A549 treated with CORT108297 at 1 μM for 4 hours (cell line): ENCODE data around the gene RPRD2. TPM values are rescaled to one million over a fixed set of nuclear protein-coding genes. Genes with fewer than 3 reads are reported as not detected.

ENCODE experiments used
- total RNA-seq: library from RNA; stranded (reverse); fragments of 200-300 nt; extraction: Qiagen RNA extraction; gene quantifications from 5 replicates; pipeline ENCODE4 v1.2.3, GENCODE V29; 2022

RPRD2 gene
- total RNA-seq, result 13.6 to 15.5 TPM (median 14.2 TPM) in 5 replicates

DNA sequence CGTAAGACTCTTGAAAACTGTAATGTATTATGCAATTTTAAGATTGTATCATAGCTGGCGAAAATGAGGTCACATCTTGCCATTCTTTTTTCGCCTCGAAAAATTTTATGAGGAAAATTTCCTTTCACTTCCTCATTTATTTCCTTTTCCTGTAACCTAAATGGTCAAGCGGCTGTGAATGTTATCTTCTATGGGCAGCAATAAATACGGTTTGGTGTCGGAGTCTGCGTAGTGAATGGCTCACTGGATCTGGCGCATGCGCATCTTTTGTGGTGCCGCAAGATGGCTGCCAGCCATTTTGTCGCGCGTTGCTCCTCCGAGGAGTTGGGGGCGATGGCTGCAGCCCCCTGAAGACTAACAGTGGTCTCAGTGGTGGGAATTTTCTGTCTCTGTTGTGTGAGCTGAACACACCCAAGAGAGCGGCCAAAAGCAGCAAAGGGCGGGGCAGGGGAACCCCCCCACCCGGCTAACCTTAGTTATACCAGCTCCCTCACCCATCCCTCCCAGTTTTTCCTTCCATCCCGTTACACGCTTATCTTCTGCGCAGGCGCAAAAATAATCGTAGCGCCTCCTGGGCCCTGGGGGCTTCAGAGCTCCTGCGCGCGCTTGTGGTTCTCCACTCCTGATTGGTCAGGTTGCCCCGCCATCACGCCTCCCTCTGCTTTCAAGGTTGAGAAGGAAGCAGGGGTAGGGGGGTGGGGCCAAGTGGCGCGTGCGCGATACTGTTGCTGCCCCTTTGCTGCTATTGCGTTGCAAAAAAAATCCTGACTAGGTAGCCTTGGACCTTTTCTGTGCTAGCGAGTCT lies at the start of gene RPRD2:
TSS of gene RPRD2 (plus strand) at position 722 of the 805 bp plus-strand sequence. CDS start 568 bp downstream, outside the sequence.

GRCh38 chr1:150486966-150487762 lies 123.2 kb downstream of the RPRD2 start, which contains the start of gene TARS2:
TARS2 (plus strand) TSS chr1:150487419; CDS start chr1:150487451, 32 bp downstream.

GRCh38 chr1:150507912-150508864 lies 144.2 kb downstream of the RPRD2 start, which contains the start of gene ECM1:
ECM1 (plus strand) TSS chr1:150508109; CDS start chr1:150508210, 101 bp downstream.

GRCh38 chr1:150515328-150516049 lies 151.5 kb downstream of the RPRD2 start, which contains the start of gene FALEC:
FALEC (plus strand) TSS chr1:150515752.

Other genes with a start within 250 kb of the RPRD2 start
- gene PLEKHO1, start 214.2 kb upstream of the RPRD2 start, total RNA-seq, result 8.0 to 10.9 TPM (median 9.4 TPM) in 5 replicates
- 37.3 to 68.4 TPM (median 43.6 TPM) in 5 replicates for gene ANP32E, start 128.0 kb upstream of the RPRD2 start, total RNA-seq
- not detected in 5 replicates for gene CA14, start 106.4 kb upstream of the RPRD2 start, total RNA-seq
- gene APH1A, start 95.1 kb upstream of the RPRD2 start, total RNA-seq, result 129 to 145 TPM (median 140 TPM) in 5 replicates
- gene C1orf54, start 91.4 kb upstream of the RPRD2 start, total RNA-seq, result 0.12 to 0.38 TPM (median 0.22 TPM) in 5 replicates
- 0.63 to 0.86 TPM (median 0.74 TPM) in 5 replicates for gene CIART, start 81.6 kb upstream of the RPRD2 start, total RNA-seq
- 82.0 to 83.5 TPM (median 82.3 TPM) in 5 replicates for gene MRPS21, start 70.3 kb upstream of the RPRD2 start, total RNA-seq
- 52.4 to 65.2 TPM (median 57.0 TPM) in 5 replicates for gene PRPF3, start 42.6 kb upstream of the RPRD2 start, total RNA-seq
- gene TARS2, start 123.3 kb downstream of the RPRD2 start, total RNA-seq, result 20.7 to 24.9 TPM (median 23.3 TPM) in 5 replicates
- 1.8 to 2.3 TPM (median 2.2 TPM) in 5 replicates for gene ECM1, start 144.0 kb downstream of the RPRD2 start, total RNA-seq
- 0.16 to 0.39 TPM in 2 of 5 replicates, not detected in the others for gene FALEC, start 151.6 kb downstream of the RPRD2 start, total RNA-seq
- 3.0 to 5.6 TPM (median 4.6 TPM) in 5 replicates for gene ADAMTSL4, start 185.3 kb downstream of the RPRD2 start, total RNA-seq
- 143 to 184 TPM (median 169 TPM) in 5 replicates for gene MCL1, start 215.5 kb downstream of the RPRD2 start, total RNA-seq